Measurements from ENCODE around the gene SBF2. TPM values are rescaled to one million over a fixed set of nuclear protein-coding genes. Genes with fewer than 3 reads are reported as not detected.

The SBF2 gene
- total and polyA plus RNA-seq, 9 of the 15 experiments (the other 6 are each of a cell fraction or from before 2014, with no cell fraction given): 0.80 to 9.5 (median 5.0) TPM

- BruUV-seq (replicated peaks): no TSS peak
- no peaks in the 10 kb centered on the region for H3K4me1 ChIP-seq (replicated peaks in 1 of 2; ENCODE audit: control insufficient read depth in 2 of 2, insufficient read depth in 2 of 2, low read length in 2 of 2)
- no peaks in the 10 kb centered on the region for H3K79me2 ChIP-seq (ENCODE audit: control insufficient read depth, insufficient read depth, low read length)
- H2AFZ ChIP-seq (ENCODE audit: low read depth, low read length): no peak overlapping the region
- in situ Hi-C loops (cut with MboI) (no loop called here), intact Hi-C loops (cut with micrococcal nuclease) (no loop called here)
- no peaks in the 10 kb centered on the region for H3K27me3 ChIP-seq (ENCODE audit: control insufficient read depth in 2 of 2, insufficient read depth in 2 of 2, low read length in 2 of 2)
- FAIRE-seq: no peak
- 2% methylated on average over 4 of the region's 4 CpGs for WGBS (ENCODE audit: insufficient coverage, low coverage, missing lambda C conversion rate)
- ChIA-PET POLR2A (no interaction called here), CTCF (ENCODE audit: low intra/inter-chr PET ratio) (no interaction called here)
- no peak for ATAC-seq
- H3K36me3 ChIP-seq (ENCODE audit: control insufficient read depth, insufficient read depth, low read length): no peaks in the 10 kb centered on the region
- H3K4me3 ChIP-seq: no peak overlapping the region
- H3K4me2 ChIP-seq (ENCODE audit: insufficient read depth, low read length): no peak overlapping the region
- no peaks in the 10 kb centered on the region for H3K9me1 ChIP-seq (ENCODE audit: control insufficient read depth, insufficient read depth, low read length)
- no peaks in the 10 kb centered on the region for H4K20me1 ChIP-seq (replicated peaks; ENCODE audit: control insufficient read depth, insufficient read depth, low read length)
- H3K9me3 ChIP-seq (replicated peaks; ENCODE audit: control insufficient read depth, insufficient read depth, low read depth, low read length): no peaks in the 10 kb centered on the region
- TF ChIP-seq ZNF23 (CRISPR knock-in tag; IDR thresholded peaks at IDR 0.05) (no peak), ZSCAN32 (CRISPR knock-in tag; IDR thresholded peaks at IDR 0.05) (0 out of 2 replicates have a peak, but pooled peaks have one; percentile 11), ADNP (tag; IDR thresholded peaks at IDR 0.05) (no peak), ATF4 (CRISPR knock-in tag; IDR thresholded peaks at IDR 0.05) (peak; percentile 68; the same call in 1 of the 2 replicates), CEBPG (CRISPR knock-in tag; IDR thresholded peaks at IDR 0.05) (peak; percentile 35; the same call in 1 of the 2 replicates), CEBPG (tag; conservative IDR thresholded peaks at IDR 0.05 in 1 of 2, IDR thresholded peaks at IDR 0.05 in 1 of 2) (peak; percentile 13 to 45; a peak in 1 of 4 replicates), ATF3 (IDR thresholded peaks at IDR 0.05) (peak; percentile 60), ATF3 (CRISPR knock-in tag; conservative IDR thresholded peaks at IDR 0.05) (no peak)
- DNase-seq (ENCODE audit: extremely low read depth in 1 of 4, low spot score in 3 of 4): no peak
- H3K9ac ChIP-seq (ENCODE audit: insufficient read depth in 1 of 2, low read depth in 2 of 2, low read length in 2 of 2): no peak overlapping the region
- no peak overlapping the region for H3K27ac ChIP-seq (ENCODE audit: extremely low read depth, low read depth, low read length)
Measured at GRCh38 chr11:10144954-10145353, 149.1 kb downstream of the SBF2 start.
